PFSK-1 (cell line): ENCODE data around the gene FRG1. TPM values are rescaled to one million over a fixed set of nuclear protein-coding genes. Genes with fewer than 3 reads are reported as not detected.

ENCODE experiments used
- FOXP2 ChIP-seq: optimal IDR thresholded peaks from 2 replicates; pipeline ENCODE3; 2011; ENCODE audit warnings: borderline replicate concordance, control low read depth, inconsistent platforms; ENCODE audit not compliant: insufficient read depth; ENCODE audit errors: extremely low read length, extremely low read depth
- POLR2AphosphoS5 ChIP-seq: IDR thresholded peaks from 2 replicates; pipeline ENCODE4 v1.6.1; 2012; ENCODE audit warnings: low read depth, mild to moderate bottlenecking, control low read depth, low read length, moderate library complexity
- SIN3A ChIP-seq: IDR thresholded peaks from 2 replicates; pipeline ENCODE4 v1.6.1; 2012; ENCODE audit warnings: mild to moderate bottlenecking, low read length, moderate library complexity, borderline replicate concordance; ENCODE audit not compliant: insufficient read depth
- TAF1 ChIP-seq: IDR thresholded peaks from 2 replicates; pipeline ENCODE4 v1.6.1; 2012; ENCODE audit warnings: low read length, control low read depth, borderline replicate concordance; ENCODE audit not compliant: insufficient read depth
- polyA plus RNA-seq: library from polyadenylated mRNA; unstranded; fragments of >200 nt; gene quantifications from one replicate; pipeline ENCODE4 v1.2.1, GENCODE V29; 2012; ENCODE audit warnings: low read depth, missing spikeins; ENCODE audit not compliant: insufficient read length
- TF ChIP-seq, protein P1 (sequence below), 2 experiments: IDR thresholded peaks; 2 replicates each; pipeline versions ENCODE4 v1.6.1 to v1.8.0; 2011 to 2012; ENCODE audit warnings: low read depth in 2 of 2, low read length in 2 of 2, control low read depth in 1 of 2, inconsistent platforms in 1 of 2, mild to moderate bottlenecking in 1 of 2, moderate library complexity in 1 of 2; ENCODE audit not compliant: insufficient read depth in 1 of 2

The FRG1 gene
- 19.4 TPM for polyA plus RNA-seq

DNA sequence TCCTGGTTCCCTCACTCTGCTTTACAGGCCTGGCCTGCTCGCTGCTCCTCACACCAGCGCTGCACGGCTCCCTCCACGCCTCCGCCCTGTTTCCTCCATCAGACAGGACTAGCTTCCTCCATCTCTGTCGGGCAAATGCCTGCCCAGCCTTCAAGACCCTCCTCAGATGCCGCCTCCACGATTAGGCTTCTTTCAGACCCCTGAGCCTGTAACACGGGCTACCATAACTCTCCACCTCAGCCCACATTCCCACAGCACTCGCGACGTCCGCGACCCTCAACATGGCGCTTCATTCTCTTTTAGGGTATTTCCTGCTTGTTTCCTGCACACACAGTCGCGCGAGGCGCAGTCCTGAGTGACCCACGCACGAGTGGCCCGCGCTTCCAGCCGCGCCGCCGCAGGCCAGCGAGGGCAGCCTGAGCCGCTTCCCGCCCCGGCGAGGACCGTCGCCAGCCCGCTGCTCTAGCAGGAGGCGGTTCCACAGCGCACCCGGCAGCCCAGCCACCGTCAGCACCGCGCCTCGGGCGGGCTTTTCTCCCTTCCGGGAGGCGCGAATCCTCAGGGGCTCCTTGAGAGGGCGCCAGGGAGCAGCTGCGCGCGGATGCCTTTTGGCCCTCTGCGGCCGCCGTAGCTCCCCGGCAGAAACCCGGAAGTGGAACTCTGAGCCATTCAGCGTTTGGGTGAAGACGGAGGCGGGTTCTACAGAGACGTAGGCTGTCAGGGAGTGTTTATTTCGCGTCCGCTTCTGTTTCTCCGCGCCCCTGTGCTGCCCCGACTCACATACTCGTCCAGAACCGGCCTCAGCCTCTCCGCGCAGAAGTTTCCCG lies at the start of gene FRG1:
TSS of gene FRG1 (plus strand) at position 695 of the 827 bp plus-strand sequence. CDS start 138 bp downstream, outside the sequence.
- no peak for TF ChIP-seq SIN3A
- peak; percentile 53 for TF ChIP-seq POLR2AphosphoS5

- TF ChIP-seq TAF1 (no peak), FOXP2 (no peak), SIN3A (no peak), POLR2AphosphoS5 (no peak)
- TF ChIP-seq, protein P1, sequence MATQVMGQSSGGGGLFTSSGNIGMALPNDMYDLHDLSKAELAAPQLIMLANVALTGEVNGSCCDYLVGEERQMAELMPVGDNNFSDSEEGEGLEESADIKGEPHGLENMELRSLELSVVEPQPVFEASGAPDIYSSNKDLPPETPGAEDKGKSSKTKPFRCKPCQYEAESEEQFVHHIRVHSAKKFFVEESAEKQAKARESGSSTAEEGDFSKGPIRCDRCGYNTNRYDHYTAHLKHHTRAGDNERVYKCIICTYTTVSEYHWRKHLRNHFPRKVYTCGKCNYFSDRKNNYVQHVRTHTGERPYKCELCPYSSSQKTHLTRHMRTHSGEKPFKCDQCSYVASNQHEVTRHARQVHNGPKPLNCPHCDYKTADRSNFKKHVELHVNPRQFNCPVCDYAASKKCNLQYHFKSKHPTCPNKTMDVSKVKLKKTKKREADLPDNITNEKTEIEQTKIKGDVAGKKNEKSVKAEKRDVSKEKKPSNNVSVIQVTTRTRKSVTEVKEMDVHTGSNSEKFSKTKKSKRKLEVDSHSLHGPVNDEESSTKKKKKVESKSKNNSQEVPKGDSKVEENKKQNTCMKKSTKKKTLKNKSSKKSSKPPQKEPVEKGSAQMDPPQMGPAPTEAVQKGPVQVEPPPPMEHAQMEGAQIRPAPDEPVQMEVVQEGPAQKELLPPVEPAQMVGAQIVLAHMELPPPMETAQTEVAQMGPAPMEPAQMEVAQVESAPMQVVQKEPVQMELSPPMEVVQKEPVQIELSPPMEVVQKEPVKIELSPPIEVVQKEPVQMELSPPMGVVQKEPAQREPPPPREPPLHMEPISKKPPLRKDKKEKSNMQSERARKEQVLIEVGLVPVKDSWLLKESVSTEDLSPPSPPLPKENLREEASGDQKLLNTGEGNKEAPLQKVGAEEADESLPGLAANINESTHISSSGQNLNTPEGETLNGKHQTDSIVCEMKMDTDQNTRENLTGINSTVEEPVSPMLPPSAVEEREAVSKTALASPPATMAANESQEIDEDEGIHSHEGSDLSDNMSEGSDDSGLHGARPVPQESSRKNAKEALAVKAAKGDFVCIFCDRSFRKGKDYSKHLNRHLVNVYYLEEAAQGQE (IDR thresholded peaks at IDR 0.05; ENCODE audit: insufficient read depth in 1 of 2, low read depth in 2 of 2, low read length in 2 of 2): no peak
Measured at GRCh38 chr4:189897667-189898066, 43.0 kb upstream of the FRG1 start.

DNA sequence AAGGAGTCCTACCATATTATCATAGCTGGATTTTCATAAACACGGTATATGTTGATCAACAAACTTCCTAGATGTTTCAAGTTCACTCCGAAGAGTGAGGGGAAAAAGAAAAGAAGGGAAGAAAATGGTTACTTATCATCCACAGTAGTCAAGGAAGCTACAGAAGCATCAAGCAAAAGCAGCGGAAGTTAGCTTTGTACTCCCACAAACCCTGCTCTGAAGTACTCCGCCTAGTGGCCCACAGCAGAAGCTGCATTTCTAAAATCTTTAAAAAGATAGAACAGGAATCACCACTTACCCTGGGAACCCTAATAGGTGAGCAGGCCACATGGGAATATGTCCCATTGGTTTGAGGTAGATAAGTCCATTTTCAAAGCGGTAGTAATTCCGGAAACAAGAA lies 28.5 kb upstream of the FRG1 start:
- TF ChIP-seq, protein P1 (IDR thresholded peaks at IDR 0.05; ENCODE audit: insufficient read depth in 1 of 2, low read depth in 2 of 2, low read length in 2 of 2): no peak
- TF ChIP-seq SIN3A (no peak), TAF1 (no peak), POLR2AphosphoS5 (no peak), FOXP2 (no peak)

GRCh38 chr4:189917161-189917891 lies 23.3 kb upstream of the FRG1 start:
- TF ChIP-seq, protein P1 (IDR thresholded peaks at IDR 0.05; ENCODE audit: insufficient read depth in 1 of 2, low read depth in 2 of 2, low read length in 2 of 2): no peak

DNA sequence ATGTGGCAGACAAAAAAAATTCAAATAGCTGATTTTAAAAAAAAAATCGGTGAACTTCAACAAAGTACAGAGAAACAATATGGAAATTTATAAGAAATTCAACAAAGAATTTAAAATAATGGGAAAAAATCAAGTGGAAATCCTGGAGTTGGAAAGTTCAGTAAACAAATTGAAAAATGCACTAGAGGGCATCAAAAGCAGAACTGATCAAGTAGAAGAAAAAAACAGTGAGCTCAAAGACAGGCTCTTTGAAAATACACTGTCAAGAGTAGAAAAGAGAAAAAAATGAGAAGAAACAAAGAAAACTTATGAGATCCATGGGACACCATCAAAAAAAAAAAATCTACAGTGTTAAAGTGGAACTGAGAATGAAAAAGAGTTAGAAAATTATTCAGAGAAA lies 19.6 kb upstream of the FRG1 start:
- TF ChIP-seq FOXP2 (no peak), SIN3A (no peak), TAF1 (no peak), POLR2AphosphoS5 (no peak)
- TF ChIP-seq, protein P1 (IDR thresholded peaks at IDR 0.05; ENCODE audit: insufficient read depth in 1 of 2, low read depth in 2 of 2, low read length in 2 of 2): no peak
